ENCODE measurements around the gene SLC16A12. TPM values are rescaled to one million over a fixed set of nuclear protein-coding genes. Genes with fewer than 3 reads are reported as not detected.

SLC16A12 gene
- total RNA-seq, 1 donor from 2014 or later: 0.75 TPM

DNA sequence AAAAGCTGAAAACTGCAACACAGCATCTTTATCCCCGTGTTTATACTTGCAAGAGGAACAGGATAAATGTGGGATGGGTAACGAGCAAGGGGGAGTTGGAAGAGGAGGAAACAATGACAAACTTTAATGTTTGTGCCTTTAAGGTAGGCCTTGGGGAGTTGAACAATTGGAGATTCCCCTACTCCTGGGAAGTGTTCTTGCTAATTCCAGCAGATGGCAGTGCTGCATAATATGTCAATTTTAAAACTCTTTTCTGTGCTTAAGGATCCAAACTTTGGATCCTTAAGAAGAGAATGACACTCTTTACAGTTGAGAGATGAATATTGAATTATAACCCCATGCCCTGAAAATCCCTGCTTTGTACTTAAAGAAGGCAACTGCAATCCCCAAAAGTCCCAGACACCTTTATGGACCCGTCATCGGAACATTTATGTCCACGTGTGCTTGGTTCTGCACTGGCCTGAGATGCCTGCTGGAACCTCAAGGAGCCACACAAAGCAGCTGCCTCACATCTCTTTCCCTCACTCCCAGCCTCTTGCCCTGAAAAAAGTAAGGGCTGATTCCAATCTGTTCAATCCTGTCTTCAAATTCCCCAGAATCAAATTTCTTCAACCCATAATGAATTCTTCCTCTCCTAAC lies 109.0 kb downstream of the SLC16A12 start:
- peak; percentile 71 for TF ChIP-seq CTCF (IDR thresholded peaks at IDR 0.05; ENCODE audit: insufficient read depth, low read length, poor library complexity, severe bottlenecking)
- no peak for DNase-seq (ENCODE audit: low read depth)
- Histone ChIP-seq H3K27me3 (ENCODE audit: control insufficient read depth, insufficient read depth, low read length) (no peaks in the 10 kb centered on the region), H3K36me3 (ENCODE audit: control insufficient read depth, insufficient read depth, low read length) (no peaks in the 10 kb centered on the region), H3K4me3 (ENCODE audit: low read depth, low read length) (no peak overlapping the region)

DNA sequence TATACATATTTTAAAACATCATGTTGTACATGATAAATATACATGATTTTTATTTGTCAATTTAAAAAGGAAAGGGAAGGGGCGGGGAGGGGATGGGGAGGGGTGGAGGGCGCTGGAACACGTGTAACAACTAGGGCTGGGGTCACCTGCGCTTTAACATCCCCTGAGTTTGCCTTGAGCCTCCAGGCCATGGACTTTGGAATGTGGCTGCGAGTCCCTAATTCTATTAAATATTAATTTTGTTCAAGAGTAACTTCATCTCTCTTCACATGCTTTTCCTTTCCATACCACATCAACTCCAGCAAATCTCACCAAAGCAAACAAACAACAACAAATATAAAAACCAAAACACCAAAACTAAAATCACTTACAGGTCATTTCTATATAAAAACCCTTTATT lies 110.4 kb downstream of the SLC16A12 start:
- H3K4me3 ChIP-seq (ENCODE audit: low read depth, low read length): no peak overlapping the region
- H3K36me3 ChIP-seq (ENCODE audit: control insufficient read depth, insufficient read depth, low read length): no peaks in the 10 kb centered on the region

DNA sequence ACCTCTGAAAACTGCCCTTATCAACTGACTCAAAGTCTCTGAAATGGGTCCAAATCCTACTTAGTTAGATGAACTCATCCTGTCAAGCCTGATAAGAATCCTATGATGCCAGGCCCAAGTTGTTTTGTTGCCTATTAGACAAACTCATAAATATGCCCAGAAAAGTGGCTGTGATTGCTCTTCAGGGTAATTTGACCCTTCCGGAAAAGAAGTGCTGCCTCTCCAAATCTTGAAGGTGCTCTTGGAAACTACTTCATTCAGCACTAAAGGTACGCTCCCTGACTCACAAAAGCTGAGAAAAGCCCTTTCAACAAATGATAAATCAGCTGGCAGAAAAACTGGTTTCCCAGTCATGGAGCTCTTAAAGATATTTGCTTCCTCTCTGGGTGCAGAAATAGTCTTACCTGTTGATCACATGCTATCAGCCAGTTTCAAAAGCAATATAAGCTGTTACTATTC lies 114.3 kb downstream of the SLC16A12 start:
- Histone ChIP-seq H3K27me3 (ENCODE audit: control insufficient read depth, insufficient read depth, low read length) (no peaks in the 10 kb centered on the region), H3K4me3 (ENCODE audit: low read depth, low read length) (no peak overlapping the region), H3K36me3 (ENCODE audit: control insufficient read depth, insufficient read depth, low read length) (no peaks in the 10 kb centered on the region)
- no peak for DNase-seq (ENCODE audit: low read depth)
- TF ChIP-seq CTCF (IDR thresholded peaks at IDR 0.05; ENCODE audit: insufficient read depth, low read length, poor library complexity, severe bottlenecking): no peak

More for the DNA sequence above, 110.4 kb downstream of the SLC16A12 start:
- DNase-seq (ENCODE audit: low read depth): no peak
- no peaks in the 10 kb centered on the region for H3K27me3 ChIP-seq (ENCODE audit: control insufficient read depth, insufficient read depth, low read length)
- TF ChIP-seq CTCF (IDR thresholded peaks at IDR 0.05; ENCODE audit: insufficient read depth, low read length, poor library complexity, severe bottlenecking): no peak

GRCh38 chr10:89419548-89419947 lies 115.8 kb downstream of the SLC16A12 start:
- Histone ChIP-seq H3K4me3 (ENCODE audit: low read depth, low read length) (no peak overlapping the region), H3K27me3 (ENCODE audit: control insufficient read depth, insufficient read depth, low read length) (no peaks in the 10 kb centered on the region), H3K36me3 (ENCODE audit: control insufficient read depth, insufficient read depth, low read length) (no peaks in the 10 kb centered on the region)
- TF ChIP-seq CTCF (IDR thresholded peaks at IDR 0.05; ENCODE audit: insufficient read depth, low read length, poor library complexity, severe bottlenecking): peak; percentile 28
- DNase-seq (ENCODE audit: low read depth): no peak

GRCh38 chr10:89416465-89416864 lies 118.9 kb downstream of the SLC16A12 start:
- TF ChIP-seq CTCF (IDR thresholded peaks at IDR 0.05; ENCODE audit: insufficient read depth, low read length, poor library complexity, severe bottlenecking): no peak
- no peak for DNase-seq (ENCODE audit: low read depth)
- Histone ChIP-seq H3K36me3 (ENCODE audit: control insufficient read depth, insufficient read depth, low read length) (no peaks in the 10 kb centered on the region), H3K27me3 (ENCODE audit: control insufficient read depth, insufficient read depth, low read length) (no peaks in the 10 kb centered on the region), H3K4me3 (ENCODE audit: low read depth, low read length) (no peak overlapping the region)

Data from kidney epithelial cell (primary cell).